ENCODE results near the gene FZD4.

DNA sequence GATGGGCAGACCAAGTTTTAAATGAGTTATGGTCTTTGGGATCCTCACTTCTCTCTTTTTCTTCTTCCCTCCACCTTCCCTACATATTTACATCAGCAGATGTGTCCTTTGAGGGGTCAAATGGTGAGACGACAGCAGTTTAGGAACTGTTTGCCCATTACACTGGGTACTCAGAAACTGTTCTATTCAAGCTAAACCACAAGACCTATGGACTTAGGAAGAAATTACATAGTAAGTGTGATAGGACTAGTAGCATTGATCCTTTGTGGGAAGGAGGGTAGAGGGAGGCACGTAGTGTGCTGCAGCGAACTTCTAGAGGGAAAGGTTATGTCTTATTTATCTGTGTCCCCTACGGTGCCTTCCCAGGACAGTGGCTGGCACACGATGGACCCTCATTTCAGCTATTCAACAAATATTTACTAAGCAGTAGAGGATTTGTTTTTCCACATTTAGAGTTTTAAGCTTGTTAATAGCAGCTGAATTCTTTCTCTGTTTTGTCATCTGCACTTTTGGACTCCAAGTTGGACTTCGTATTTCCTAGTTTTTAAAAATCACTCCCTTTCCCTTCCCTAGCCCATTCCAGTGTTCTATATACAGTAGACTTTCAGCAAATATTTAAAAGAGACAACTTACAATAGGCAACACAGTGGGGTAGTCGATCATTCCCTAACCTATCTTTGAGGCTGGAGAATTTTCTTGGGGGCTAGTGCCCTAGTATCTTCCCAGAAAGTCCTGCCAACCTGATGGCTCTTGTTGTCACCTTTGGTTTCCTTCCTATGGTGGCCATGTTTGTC, 13.9 kb downstream of the FZD4 start:
- no peak for TF ChIP-seq POLR2AphosphoS5 (IDR thresholded peaks at IDR 0.05; ENCODE audit: low read depth, low read length)
- no peak for TF ChIP-seq EZH2 (IDR thresholded peaks at IDR 0.05)
- TF ChIP-seq, protein P1, sequence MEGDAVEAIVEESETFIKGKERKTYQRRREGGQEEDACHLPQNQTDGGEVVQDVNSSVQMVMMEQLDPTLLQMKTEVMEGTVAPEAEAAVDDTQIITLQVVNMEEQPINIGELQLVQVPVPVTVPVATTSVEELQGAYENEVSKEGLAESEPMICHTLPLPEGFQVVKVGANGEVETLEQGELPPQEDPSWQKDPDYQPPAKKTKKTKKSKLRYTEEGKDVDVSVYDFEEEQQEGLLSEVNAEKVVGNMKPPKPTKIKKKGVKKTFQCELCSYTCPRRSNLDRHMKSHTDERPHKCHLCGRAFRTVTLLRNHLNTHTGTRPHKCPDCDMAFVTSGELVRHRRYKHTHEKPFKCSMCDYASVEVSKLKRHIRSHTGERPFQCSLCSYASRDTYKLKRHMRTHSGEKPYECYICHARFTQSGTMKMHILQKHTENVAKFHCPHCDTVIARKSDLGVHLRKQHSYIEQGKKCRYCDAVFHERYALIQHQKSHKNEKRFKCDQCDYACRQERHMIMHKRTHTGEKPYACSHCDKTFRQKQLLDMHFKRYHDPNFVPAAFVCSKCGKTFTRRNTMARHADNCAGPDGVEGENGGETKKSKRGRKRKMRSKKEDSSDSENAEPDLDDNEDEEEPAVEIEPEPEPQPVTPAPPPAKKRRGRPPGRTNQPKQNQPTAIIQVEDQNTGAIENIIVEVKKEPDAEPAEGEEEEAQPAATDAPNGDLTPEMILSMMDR (IDR thresholded peaks at IDR 0.05 in 2 of 3, conservative IDR thresholded peaks at IDR 0.05 in 1 of 3; ENCODE audit: borderline replicate concordance in 1 of 3, insufficient read depth in 1 of 3, low read depth in 2 of 3, low read length in 2 of 3), result no peak
- no peak for TF ChIP-seq RAD21 (IDR thresholded peaks at IDR 0.05; ENCODE audit: low read depth)
- TF ChIP-seq JUND (IDR thresholded peaks at IDR 0.05), result no peak
- TF ChIP-seq EGR1 (IDR thresholded peaks at IDR 0.05; ENCODE audit: low read depth), result no peak
- TF ChIP-seq POLR2A (IDR thresholded peaks at IDR 0.05; ENCODE audit: borderline replicate concordance, extremely low read depth, insufficient read depth, insufficient read length), result no peak
